ENCODE measurements around the gene FRRS1L. TPM values are rescaled to one million over a fixed set of nuclear protein-coding genes. Genes with fewer than 3 reads are reported as not detected.

FRRS1L gene
- total RNA-seq, 1 experiment from 2014 or later = 1.0 TPM

DNA sequence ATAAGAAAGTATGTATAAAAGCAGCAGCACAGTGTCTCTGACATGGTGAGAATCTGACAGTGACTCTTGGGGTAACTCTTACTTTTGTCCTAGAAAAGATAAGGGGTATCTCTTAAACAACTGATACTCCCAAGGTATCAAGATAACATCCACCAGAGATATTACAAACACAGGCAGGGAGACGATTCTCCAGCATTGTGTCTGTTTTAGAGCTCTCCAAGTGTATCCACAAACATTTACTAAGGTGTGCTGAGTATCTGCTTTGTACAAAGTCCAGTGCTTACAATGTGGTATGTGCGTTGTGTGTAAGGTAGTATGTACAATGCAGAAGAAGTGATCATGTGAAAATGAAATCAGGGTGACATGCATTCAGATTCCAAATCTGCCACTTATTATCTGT is 42.9 kb downstream of the FRRS1L start:
- peaks cover 16% of the 10 kb centered on the region for H3K4me1 Mint-ChIP-seq
- DNase-seq (ENCODE audit: low spot score) (no peak), ATAC-seq (no peak)
- CTCF ChIA-PET = interaction anchor here (0.6 kb wide), 1 partner anchor 32 kb away, joined by 3 read pairs; no protein-coding TSS in a partner anchor
- no peak overlapping the region for H3K27ac Mint-ChIP-seq
- POLR2A ChIA-PET = no interaction called here
- H3K27me3 Mint-ChIP-seq (ENCODE audit: low read depth) = no peaks in the 10 kb centered on the region
- TF ChIP-seq, protein P1, sequence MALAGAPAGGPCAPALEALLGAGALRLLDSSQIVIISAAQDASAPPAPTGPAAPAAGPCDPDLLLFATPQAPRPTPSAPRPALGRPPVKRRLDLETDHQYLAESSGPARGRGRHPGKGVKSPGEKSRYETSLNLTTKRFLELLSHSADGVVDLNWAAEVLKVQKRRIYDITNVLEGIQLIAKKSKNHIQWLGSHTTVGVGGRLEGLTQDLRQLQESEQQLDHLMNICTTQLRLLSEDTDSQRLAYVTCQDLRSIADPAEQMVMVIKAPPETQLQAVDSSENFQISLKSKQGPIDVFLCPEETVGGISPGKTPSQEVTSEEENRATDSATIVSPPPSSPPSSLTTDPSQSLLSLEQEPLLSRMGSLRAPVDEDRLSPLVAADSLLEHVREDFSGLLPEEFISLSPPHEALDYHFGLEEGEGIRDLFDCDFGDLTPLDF (CRISPR knock-in tag; IDR thresholded peaks at IDR 0.05) = no peak
- no peak for TF ChIP-seq FOXJ3 (CRISPR knock-in tag; IDR thresholded peaks at IDR 0.05; ENCODE audit: borderline replicate concordance)
- no peak for TF ChIP-seq ETV6 (CRISPR knock-in tag; IDR thresholded peaks at IDR 0.05)
- no peak for TF ChIP-seq EMX1 (CRISPR knock-in tag; IDR thresholded peaks at IDR 0.05)
- no peak for TF ChIP-seq MYBL2 (CRISPR knock-in tag; IDR thresholded peaks at IDR 0.05)
- TF ChIP-seq, protein P2, sequence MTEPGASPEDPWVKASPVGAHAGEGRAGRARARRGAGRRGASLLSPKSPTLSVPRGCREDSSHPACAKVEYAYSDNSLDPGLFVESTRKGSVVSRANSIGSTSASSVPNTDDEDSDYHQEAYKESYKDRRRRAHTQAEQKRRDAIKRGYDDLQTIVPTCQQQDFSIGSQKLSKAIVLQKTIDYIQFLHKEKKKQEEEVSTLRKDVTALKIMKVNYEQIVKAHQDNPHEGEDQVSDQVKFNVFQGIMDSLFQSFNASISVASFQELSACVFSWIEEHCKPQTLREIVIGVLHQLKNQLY (CRISPR knock-in tag; IDR thresholded peaks at IDR 0.05) = no peak
- TF ChIP-seq ZNF219 (CRISPR knock-in tag; IDR thresholded peaks at IDR 0.05; ENCODE audit: borderline replicate concordance) = no peak
- TF ChIP-seq ZNF423 (CRISPR knock-in tag; IDR thresholded peaks at IDR 0.05) = no peak
- TF ChIP-seq, protein P3, sequence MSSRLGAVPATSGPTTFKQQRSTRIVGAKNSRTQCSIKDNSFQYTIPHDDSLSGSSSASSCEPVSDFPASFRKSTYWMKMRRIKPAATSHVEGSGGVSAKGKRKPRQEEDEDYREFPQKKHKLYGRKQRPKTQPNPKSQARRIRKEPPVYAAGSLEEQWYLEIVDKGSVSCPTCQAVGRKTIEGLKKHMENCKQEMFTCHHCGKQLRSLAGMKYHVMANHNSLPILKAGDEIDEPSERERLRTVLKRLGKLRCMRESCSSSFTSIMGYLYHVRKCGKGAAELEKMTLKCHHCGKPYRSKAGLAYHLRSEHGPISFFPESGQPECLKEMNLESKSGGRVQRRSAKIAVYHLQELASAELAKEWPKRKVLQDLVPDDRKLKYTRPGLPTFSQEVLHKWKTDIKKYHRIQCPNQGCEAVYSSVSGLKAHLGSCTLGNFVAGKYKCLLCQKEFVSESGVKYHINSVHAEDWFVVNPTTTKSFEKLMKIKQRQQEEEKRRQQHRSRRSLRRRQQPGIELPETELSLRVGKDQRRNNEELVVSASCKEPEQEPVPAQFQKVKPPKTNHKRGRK (CRISPR knock-in tag; IDR thresholded peaks at IDR 0.05; ENCODE audit: borderline replicate concordance) = no peak
- TF ChIP-seq, protein P4, sequence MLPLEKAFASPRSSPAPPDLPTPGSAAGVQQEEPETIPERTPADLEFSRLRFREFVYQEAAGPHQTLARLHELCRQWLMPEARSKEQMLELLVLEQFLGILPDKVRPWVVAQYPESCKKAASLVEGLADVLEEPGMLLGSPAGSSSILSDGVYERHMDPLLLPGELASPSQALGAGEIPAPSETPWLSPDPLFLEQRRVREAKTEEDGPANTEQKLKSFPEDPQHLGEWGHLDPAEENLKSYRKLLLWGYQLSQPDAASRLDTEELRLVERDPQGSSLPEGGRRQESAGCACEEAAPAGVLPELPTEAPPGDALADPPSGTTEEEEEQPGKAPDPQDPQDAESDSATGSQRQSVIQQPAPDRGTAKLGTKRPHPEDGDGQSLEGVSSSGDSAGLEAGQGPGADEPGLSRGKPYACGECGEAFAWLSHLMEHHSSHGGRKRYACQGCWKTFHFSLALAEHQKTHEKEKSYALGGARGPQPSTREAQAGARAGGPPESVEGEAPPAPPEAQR (CRISPR knock-in tag; IDR thresholded peaks at IDR 0.05) = no peak
- no peak for TF ChIP-seq SOX15 (CRISPR knock-in tag; IDR thresholded peaks at IDR 0.05)
- no peaks in the 10 kb centered on the region for H3K9me3 Mint-ChIP-seq
- H3K4me3 Mint-ChIP-seq = no peak overlapping the region
- no peaks in the 10 kb centered on the region for H3K36me3 Mint-ChIP-seq

DNA sequence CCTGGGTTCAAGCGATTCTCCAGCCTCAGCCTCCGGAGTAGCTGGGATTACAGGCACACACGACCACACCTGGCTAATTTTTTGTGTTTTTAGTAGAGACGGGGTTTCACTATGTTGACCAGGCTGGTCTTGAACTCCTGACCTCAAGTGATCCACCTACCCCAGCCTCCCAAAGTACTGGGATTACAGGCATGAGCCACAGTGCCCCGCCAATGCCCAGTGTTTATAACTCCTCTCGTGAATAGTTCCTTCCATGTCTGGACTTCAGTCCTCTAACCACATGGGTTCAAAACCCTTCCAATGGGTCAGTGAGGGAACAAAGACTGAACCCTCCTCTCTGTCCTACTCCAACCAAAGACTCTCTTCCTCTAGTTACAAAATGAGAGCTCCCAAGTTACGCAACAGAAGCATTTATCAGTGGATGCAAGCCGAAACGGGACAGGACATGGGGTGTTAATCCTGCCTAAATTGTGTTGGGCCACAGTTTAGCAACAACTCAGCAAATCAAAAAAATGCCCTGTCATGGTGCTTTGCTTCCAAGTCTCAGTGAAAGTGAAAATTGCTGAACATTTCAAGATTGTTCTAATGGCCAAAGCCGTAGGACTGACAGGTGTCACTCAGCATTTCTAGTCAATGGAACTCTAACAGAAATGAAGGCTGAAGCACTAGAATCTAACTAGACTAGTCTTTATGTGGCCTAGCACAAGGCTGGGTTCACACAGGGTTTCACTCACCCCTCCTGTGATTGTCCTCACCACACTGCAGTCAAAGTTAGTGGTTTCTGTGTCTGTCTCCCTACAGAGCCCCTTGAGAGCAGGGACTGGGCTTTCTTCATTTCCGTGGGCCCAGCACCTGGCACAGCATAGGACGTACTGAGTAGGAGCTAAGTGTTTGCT is 44.1 kb downstream of the FRRS1L start:
- ChIA-PET POLR2A (no interaction called here), CTCF (interaction anchor here (0.6 to 0.7 kb wide), 2 partner anchors 72 to 935 kb away, joined by 3 read pairs; no protein-coding TSS in a partner anchor)
- no peak for ATAC-seq
- H3K27ac Mint-ChIP-seq = no peak overlapping the region
- H3K9me3 Mint-ChIP-seq = no peaks in the 10 kb centered on the region
- peaks cover 23% of the 10 kb centered on the region for H3K4me1 Mint-ChIP-seq
- DNase-seq (ENCODE audit: low spot score) = no peak
- no peaks in the 10 kb centered on the region for H3K27me3 Mint-ChIP-seq (ENCODE audit: low read depth)
- H3K4me3 Mint-ChIP-seq = no peak overlapping the region
- H3K36me3 Mint-ChIP-seq = peaks cover 4% of the 10 kb centered on the region; the same call in 1 of the 2 replicates
- TF ChIP-seq, protein P5, sequence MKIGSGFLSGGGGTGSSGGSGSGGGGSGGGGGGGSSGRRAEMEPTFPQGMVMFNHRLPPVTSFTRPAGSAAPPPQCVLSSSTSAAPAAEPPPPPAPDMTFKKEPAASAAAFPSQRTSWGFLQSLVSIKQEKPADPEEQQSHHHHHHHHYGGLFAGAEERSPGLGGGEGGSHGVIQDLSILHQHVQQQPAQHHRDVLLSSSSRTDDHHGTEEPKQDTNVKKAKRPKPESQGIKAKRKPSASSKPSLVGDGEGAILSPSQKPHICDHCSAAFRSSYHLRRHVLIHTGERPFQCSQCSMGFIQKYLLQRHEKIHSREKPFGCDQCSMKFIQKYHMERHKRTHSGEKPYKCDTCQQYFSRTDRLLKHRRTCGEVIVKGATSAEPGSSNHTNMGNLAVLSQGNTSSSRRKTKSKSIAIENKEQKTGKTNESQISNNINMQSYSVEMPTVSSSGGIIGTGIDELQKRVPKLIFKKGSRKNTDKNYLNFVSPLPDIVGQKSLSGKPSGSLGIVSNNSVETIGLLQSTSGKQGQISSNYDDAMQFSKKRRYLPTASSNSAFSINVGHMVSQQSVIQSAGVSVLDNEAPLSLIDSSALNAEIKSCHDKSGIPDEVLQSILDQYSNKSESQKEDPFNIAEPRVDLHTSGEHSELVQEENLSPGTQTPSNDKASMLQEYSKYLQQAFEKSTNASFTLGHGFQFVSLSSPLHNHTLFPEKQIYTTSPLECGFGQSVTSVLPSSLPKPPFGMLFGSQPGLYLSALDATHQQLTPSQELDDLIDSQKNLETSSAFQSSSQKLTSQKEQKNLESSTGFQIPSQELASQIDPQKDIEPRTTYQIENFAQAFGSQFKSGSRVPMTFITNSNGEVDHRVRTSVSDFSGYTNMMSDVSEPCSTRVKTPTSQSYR (CRISPR knock-in tag; IDR thresholded peaks at IDR 0.05) = no peak
- no peak for TF ChIP-seq NR3C1 (CRISPR knock-in tag; conservative IDR thresholded peaks at IDR 0.05; ENCODE audit: low read depth)
- TF ChIP-seq, protein P6, sequence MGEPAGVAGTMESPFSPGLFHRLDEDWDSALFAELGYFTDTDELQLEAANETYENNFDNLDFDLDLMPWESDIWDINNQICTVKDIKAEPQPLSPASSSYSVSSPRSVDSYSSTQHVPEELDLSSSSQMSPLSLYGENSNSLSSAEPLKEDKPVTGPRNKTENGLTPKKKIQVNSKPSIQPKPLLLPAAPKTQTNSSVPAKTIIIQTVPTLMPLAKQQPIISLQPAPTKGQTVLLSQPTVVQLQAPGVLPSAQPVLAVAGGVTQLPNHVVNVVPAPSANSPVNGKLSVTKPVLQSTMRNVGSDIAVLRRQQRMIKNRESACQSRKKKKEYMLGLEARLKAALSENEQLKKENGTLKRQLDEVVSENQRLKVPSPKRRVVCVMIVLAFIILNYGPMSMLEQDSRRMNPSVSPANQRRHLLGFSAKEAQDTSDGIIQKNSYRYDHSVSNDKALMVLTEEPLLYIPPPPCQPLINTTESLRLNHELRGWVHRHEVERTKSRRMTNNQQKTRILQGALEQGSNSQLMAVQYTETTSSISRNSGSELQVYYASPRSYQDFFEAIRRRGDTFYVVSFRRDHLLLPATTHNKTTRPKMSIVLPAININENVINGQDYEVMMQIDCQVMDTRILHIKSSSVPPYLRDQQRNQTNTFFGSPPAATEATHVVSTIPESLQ (CRISPR knock-in tag; IDR thresholded peaks at IDR 0.05) = no peak
- TF ChIP-seq, protein P7, sequence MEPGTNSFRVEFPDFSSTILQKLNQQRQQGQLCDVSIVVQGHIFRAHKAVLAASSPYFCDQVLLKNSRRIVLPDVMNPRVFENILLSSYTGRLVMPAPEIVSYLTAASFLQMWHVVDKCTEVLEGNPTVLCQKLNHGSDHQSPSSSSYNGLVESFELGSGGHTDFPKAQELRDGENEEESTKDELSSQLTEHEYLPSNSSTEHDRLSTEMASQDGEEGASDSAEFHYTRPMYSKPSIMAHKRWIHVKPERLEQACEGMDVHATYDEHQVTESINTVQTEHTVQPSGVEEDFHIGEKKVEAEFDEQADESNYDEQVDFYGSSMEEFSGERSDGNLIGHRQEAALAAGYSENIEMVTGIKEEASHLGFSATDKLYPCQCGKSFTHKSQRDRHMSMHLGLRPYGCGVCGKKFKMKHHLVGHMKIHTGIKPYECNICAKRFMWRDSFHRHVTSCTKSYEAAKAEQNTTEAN (CRISPR knock-in tag; IDR thresholded peaks at IDR 0.05) = no peak
- TF ChIP-seq, protein P8, sequence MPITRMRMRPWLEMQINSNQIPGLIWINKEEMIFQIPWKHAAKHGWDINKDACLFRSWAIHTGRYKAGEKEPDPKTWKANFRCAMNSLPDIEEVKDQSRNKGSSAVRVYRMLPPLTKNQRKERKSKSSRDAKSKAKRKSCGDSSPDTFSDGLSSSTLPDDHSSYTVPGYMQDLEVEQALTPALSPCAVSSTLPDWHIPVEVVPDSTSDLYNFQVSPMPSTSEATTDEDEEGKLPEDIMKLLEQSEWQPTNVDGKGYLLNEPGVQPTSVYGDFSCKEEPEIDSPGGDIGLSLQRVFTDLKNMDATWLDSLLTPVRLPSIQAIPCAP (CRISPR knock-in tag; IDR thresholded peaks at IDR 0.05) = no peak
- TF ChIP-seq, protein P3 (CRISPR knock-in tag; IDR thresholded peaks at IDR 0.05; ENCODE audit: borderline replicate concordance) = no peak
- TF ChIP-seq, protein P9, sequence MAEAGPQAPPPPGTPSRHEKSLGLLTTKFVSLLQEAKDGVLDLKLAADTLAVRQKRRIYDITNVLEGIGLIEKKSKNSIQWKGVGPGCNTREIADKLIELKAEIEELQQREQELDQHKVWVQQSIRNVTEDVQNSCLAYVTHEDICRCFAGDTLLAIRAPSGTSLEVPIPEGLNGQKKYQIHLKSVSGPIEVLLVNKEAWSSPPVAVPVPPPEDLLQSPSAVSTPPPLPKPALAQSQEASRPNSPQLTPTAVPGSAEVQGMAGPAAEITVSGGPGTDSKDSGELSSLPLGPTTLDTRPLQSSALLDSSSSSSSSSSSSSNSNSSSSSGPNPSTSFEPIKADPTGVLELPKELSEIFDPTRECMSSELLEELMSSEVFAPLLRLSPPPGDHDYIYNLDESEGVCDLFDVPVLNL (CRISPR knock-in tag; IDR thresholded peaks at IDR 0.05; ENCODE audit: borderline replicate concordance, low read depth) = no peak
